GM10266 (cell line): ENCODE data around the gene ASIC3.

ENCODE experiments used
- DNase-seq: peaks from one replicate; pipeline ENCODE4 v3.0.0; 2012; ENCODE audit errors: extremely low spot score
- CTCF ChIP-seq: IDR thresholded peaks from 2 replicates; pipeline ENCODE4 v1.5.1; 2012; ENCODE audit warnings: mild to moderate bottlenecking, low read depth; ENCODE audit not compliant: control insufficient read depth, insufficient read depth; ENCODE audit errors: missing control alignments

ASIC3 gene

GRCh38 chr7:151064454-151064853 is 16.1 kb downstream of the ASIC3 start:
- no peak for TF ChIP-seq CTCF
- no peak for DNase-seq

GRCh38 chr7:151064993-151065392 is 16.7 kb downstream of the ASIC3 start:
- no peak for DNase-seq
- no peak for TF ChIP-seq CTCF

GRCh38 chr7:151065516-151065915 is 17.2 kb downstream of the ASIC3 start:
- no peak for TF ChIP-seq CTCF

GRCh38 chr7:151066273-151066974 is 18.1 kb downstream of the ASIC3 start:
- DNase-seq: no peak
- TF ChIP-seq CTCF: no peak

More at GRCh38 chr7:151065516-151065915, 17.2 kb downstream of the ASIC3 start:
- DNase-seq: no peak

GRCh38 chr7:151068069-151068773 is 19.9 kb downstream of the ASIC3 start:
- no peak for TF ChIP-seq CTCF
- DNase-seq: no peak

GRCh38 chr7:151069841-151070573 is 21.7 kb downstream of the ASIC3 start:
- no peak for TF ChIP-seq CTCF
- DNase-seq: no peak

- no peak for DNase-seq
- no peak for TF ChIP-seq CTCF
Observed at GRCh38 chr7:151070574-151070960, 22.2 kb downstream of the ASIC3 start.
